ENCODE measurements around the gene RGS9.

- TF ChIP-seq, protein P1, sequence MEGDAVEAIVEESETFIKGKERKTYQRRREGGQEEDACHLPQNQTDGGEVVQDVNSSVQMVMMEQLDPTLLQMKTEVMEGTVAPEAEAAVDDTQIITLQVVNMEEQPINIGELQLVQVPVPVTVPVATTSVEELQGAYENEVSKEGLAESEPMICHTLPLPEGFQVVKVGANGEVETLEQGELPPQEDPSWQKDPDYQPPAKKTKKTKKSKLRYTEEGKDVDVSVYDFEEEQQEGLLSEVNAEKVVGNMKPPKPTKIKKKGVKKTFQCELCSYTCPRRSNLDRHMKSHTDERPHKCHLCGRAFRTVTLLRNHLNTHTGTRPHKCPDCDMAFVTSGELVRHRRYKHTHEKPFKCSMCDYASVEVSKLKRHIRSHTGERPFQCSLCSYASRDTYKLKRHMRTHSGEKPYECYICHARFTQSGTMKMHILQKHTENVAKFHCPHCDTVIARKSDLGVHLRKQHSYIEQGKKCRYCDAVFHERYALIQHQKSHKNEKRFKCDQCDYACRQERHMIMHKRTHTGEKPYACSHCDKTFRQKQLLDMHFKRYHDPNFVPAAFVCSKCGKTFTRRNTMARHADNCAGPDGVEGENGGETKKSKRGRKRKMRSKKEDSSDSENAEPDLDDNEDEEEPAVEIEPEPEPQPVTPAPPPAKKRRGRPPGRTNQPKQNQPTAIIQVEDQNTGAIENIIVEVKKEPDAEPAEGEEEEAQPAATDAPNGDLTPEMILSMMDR (IDR thresholded peaks at IDR 0.05; ENCODE audit: poor library complexity) = no peak
- TF ChIP-seq EZH2 (IDR thresholded peaks at IDR 0.05; ENCODE audit: borderline replicate concordance) = no peak
- no peak for TF ChIP-seq EZH2phosphoT487 (IDR thresholded peaks at IDR 0.05; ENCODE audit: low read depth, severe bottlenecking, unreplicated experiment)
Observed at GRCh38 chr17:65260626-65261025, 123.5 kb downstream of the RGS9 start.
